HCT116 (cell line): ENCODE data around the gene CARD10.

Source experiments
- EZH2 ChIP-seq: fragments of 200-600 bp; sonication (generic); IDR thresholded peaks from 2 replicates; pipeline ENCODE4 v1.6.1; 2017; ENCODE audit warnings: antibody characterized with exemption, mixed run types
- MAX ChIP-seq: IDR thresholded peaks from 2 replicates; pipeline ENCODE4 v1.6.1; 2012
- POLR2A ChIP-seq: IDR thresholded peaks from 2 replicates; pipeline ENCODE4 v1.7.0; 2011; ENCODE audit warnings: borderline replicate concordance; ENCODE audit not compliant: insufficient read depth, insufficient read length; ENCODE audit errors: extremely low read depth
- POLR2AphosphoS5 ChIP-seq: IDR thresholded peaks from 2 replicates; pipeline ENCODE4 v1.6.1; 2011; ENCODE audit warnings: mild to moderate bottlenecking, low read depth, low read length, moderate library complexity
- RAD21 ChIP-seq: IDR thresholded peaks from 2 replicates; pipeline ENCODE4 v1.6.1; 2012; ENCODE audit warnings: low read depth, mild to moderate bottlenecking
- SIN3A ChIP-seq: IDR thresholded peaks from 2 replicates; pipeline ENCODE4 v1.6.1; 2012; ENCODE audit warnings: low read depth
- SP1 ChIP-seq: IDR thresholded peaks from 2 replicates; pipeline ENCODE4 v1.6.1; 2012; ENCODE audit warnings: low read depth
- YY1 ChIP-seq: IDR thresholded peaks from 2 replicates; pipeline ENCODE4 v1.6.1; 2011; ENCODE audit warnings: low read length, low read depth, moderate library complexity, mild to moderate bottlenecking; ENCODE audit not compliant: insufficient replicate concordance; ENCODE audit errors: extremely low read depth
- ZNF274 ChIP-seq: fragments of 200-500 bp; sonication (Bioruptor generic); IDR thresholded peaks from 2 replicates; pipeline ENCODE4 v1.6.1; 2014; ENCODE audit warnings: mild to moderate bottlenecking, low read depth, low read length, inconsistent platforms
- TF ChIP-seq, protein P1 (sequence below), 3 experiments: fragments of 200-600 bp in 1 of 3; sonication (generic) in 1 of 3; IDR thresholded peaks in 2 of 3; conservative IDR thresholded peaks in 1 of 3; 2 replicates each; pipeline ENCODE4 v1.5.1; 2012 to 2017; ENCODE audit warnings: low read depth in 2 of 3, low read length in 2 of 3, antibody characterized with exemption in 1 of 3, borderline replicate concordance in 1 of 3, control low read depth in 1 of 3, mild to moderate bottlenecking in 1 of 3, mixed read lengths in 1 of 3, mixed run types in 1 of 3, moderate library complexity in 1 of 3; ENCODE audit not compliant: insufficient read depth in 1 of 3

DNA sequence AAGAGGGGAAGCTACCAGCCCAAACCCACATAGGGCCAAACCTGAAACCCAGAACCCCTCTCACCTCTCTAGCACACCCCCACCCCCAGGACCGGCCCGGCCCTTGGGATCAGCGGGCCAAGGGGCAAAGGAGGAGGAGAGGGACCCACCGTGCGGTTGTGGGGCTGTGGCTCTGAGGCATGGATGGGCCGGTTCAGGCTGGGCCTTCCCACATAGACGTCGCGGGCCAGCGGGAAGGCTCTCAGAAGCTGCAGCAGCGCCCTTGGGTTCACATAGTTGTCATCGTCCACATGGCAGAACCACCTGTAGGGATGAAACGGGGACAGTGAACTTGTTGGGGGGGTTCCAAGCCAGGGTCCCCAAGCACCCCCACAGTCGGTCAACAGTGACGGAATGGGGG, 40.0 kb downstream of the CARD10 start:
- TF ChIP-seq, protein P1, sequence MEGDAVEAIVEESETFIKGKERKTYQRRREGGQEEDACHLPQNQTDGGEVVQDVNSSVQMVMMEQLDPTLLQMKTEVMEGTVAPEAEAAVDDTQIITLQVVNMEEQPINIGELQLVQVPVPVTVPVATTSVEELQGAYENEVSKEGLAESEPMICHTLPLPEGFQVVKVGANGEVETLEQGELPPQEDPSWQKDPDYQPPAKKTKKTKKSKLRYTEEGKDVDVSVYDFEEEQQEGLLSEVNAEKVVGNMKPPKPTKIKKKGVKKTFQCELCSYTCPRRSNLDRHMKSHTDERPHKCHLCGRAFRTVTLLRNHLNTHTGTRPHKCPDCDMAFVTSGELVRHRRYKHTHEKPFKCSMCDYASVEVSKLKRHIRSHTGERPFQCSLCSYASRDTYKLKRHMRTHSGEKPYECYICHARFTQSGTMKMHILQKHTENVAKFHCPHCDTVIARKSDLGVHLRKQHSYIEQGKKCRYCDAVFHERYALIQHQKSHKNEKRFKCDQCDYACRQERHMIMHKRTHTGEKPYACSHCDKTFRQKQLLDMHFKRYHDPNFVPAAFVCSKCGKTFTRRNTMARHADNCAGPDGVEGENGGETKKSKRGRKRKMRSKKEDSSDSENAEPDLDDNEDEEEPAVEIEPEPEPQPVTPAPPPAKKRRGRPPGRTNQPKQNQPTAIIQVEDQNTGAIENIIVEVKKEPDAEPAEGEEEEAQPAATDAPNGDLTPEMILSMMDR (IDR thresholded peaks at IDR 0.05 in 2 of 3, conservative IDR thresholded peaks at IDR 0.05 in 1 of 3; ENCODE audit: borderline replicate concordance in 1 of 3, insufficient read depth in 1 of 3, low read depth in 2 of 3, low read length in 2 of 3): no peak
- TF ChIP-seq MAX (no peak), POLR2A (no peak), RAD21 (no peak), SIN3A (no peak), ZNF274 (no peak), SP1 (no peak), POLR2AphosphoS5 (no peak), YY1 (no peak), EZH2 (no peak)
